Upper lobe of right lung (tissue), 1 donor: Measurements from ENCODE around the gene DTNB. TPM values are rescaled to one million over a fixed set of nuclear protein-coding genes. Genes with fewer than 3 reads are reported as not detected.
"Not testable (repeated sequence)": the region's sequence is repeated elsewhere in the genome, so short reads cannot be mapped to it uniquely, and the experiment has no call there.

Source experiments
- ATAC-seq: fragments of 200-7000 bp; cut with Tn5 transposase; one replicate; pipeline ENCODE4 v1.9.1; 2020; ENCODE audit warnings: mild to moderate bottlenecking, moderate library complexity
- DNase-seq: peaks from one replicate; pipeline ENCODE4 v3.0.0-alpha.2; 2020
- H3K27ac ChIP-seq: fragments of 200-600 bp; one replicate; pipeline ENCODE4 v1.8.0; 2022
- H3K27me3 ChIP-seq: fragments of 200-600 bp; one replicate; pipeline ENCODE4 v1.8.0; 2022; ENCODE audit warnings: mild to moderate bottlenecking
- H3K36me3 ChIP-seq: fragments of 200-600 bp; one replicate; pipeline ENCODE4 v1.8.0; 2022
- H3K4me1 ChIP-seq: fragments of 200-600 bp; one replicate; pipeline ENCODE4 v1.8.0; 2022
- H3K4me3 ChIP-seq: fragments of 200-600 bp; one replicate; pipeline ENCODE4 v1.8.0; 2022; ENCODE audit warnings: mild to moderate bottlenecking
- H3K9me3 ChIP-seq: fragments of 200-600 bp; one replicate; pipeline ENCODE4 v1.8.0; 2022
- intact Hi-C: fragments of 100-400 bp; cut with DNase I; formaldehyde crosslinking; loops from one replicate; pipeline ENCODE4 v1.11.0; 2022
- total RNA-seq: library from RNA; stranded (reverse); fragmentation: NEBNext Ultra II Directional; extraction: Animal tissue kit (Norgen Biotek cat#: 25700); gene quantifications from one replicate; pipeline ENCODE4 v1.2.1, GENCODE V29; 2021
- TF ChIP-seq, protein P1 (sequence below): fragments of 200-600 bp; IDR thresholded peaks from one replicate; pipeline ENCODE4 v1.8.0; 2022; ENCODE audit warnings: antibody characterized with exemption
- donor health status: DM: no; HTN: yes; CAD: no; lungs with severe emphysema.

DTNB gene
- total RNA-seq, 1 donor from 2014 or later: 18.1 TPM

DNA sequence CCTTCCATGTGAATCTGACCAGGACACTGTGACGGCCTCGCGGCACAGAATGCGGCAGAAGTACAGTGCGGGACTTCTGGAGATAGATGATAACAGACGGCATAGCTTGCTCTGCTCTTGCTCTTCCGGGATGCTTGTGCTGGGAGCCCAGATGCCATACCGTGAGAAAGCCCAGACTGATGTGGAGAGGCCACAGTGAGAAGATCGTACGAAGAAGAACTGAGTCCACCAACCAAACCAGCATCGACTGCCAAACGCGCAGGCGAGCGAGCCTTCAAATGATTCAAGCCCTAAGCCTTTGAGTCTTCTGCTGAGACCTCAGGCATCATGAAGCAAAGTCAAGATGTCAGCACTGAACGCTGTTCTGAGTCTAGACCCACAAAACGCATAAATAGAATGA is 33.7 kb downstream of the DTNB start:
- Histone ChIP-seq H3K36me3 (no peaks in the 10 kb centered on the region), H3K9me3 (no peaks in the 10 kb centered on the region), H3K27me3 (no peaks in the 10 kb centered on the region), H3K4me3 (no peak overlapping the region), H3K4me1 (no peaks in the 10 kb centered on the region), H3K27ac (no peak overlapping the region)
- TF ChIP-seq, protein P1, sequence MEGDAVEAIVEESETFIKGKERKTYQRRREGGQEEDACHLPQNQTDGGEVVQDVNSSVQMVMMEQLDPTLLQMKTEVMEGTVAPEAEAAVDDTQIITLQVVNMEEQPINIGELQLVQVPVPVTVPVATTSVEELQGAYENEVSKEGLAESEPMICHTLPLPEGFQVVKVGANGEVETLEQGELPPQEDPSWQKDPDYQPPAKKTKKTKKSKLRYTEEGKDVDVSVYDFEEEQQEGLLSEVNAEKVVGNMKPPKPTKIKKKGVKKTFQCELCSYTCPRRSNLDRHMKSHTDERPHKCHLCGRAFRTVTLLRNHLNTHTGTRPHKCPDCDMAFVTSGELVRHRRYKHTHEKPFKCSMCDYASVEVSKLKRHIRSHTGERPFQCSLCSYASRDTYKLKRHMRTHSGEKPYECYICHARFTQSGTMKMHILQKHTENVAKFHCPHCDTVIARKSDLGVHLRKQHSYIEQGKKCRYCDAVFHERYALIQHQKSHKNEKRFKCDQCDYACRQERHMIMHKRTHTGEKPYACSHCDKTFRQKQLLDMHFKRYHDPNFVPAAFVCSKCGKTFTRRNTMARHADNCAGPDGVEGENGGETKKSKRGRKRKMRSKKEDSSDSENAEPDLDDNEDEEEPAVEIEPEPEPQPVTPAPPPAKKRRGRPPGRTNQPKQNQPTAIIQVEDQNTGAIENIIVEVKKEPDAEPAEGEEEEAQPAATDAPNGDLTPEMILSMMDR: no peak
- ATAC-seq (no peak), DNase-seq (no peak)
- intact Hi-C loops: no loop called here

DNA sequence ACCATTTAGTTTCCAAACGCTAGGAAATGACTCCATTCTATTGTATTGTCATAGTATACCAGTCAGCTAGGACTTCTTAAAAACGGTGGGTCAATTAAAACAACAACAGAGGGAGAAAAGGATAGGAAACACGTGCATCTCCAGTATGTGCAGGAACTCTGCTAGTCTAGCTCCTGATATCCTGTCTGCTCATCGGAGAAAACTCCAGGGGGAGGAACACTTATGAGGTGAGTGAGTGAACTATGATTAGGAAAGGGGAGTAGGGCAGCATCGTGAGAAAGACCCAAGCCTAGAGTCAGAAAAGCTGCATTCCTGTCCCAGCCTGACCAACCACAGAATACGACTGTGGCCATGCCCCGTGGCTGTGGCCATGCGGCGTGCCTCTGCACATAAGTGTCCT is 34.2 kb downstream of the DTNB start:
- DNase-seq (no peak), ATAC-seq (no peak)
- Histone ChIP-seq H3K4me1 (no peaks in the 10 kb centered on the region), H3K9me3 (no peaks in the 10 kb centered on the region), H3K36me3 (no peaks in the 10 kb centered on the region), H3K27ac (no peak overlapping the region), H3K4me3 (no peak overlapping the region), H3K27me3 (no peaks in the 10 kb centered on the region)
- intact Hi-C loops: no loop called here
- TF ChIP-seq, protein P1: no peak

GRCh38 chr2:25635797-25636196 is 37.6 kb downstream of the DTNB start:
- intact Hi-C loops: no loop called here
- no peaks in the 10 kb centered on the region for H3K9me3 ChIP-seq
- H3K4me1 ChIP-seq: no peaks in the 10 kb centered on the region

DNA sequence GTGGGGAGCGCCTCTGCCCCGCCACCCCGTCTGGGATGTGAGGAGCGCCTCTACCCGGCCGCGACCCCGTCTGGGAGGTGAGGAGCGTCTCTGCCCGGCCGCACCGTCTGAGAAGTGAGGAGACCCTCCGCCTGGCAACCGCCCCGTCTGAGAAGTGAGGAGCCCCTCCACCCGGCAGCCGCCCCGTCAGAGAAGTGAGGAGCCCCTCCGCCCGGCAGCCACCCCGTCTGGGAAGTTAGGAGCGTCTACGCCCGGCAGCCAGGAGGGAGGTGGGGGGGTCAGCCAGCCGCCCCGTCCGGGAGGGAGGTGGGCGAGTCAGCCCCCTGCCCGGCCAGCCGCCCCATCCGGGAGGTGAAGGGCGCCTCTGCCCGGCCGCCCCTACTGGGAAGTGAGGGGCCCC is 39.6 kb downstream of the DTNB start:
- H3K4me1 ChIP-seq, H3K36me3 ChIP-seq, H3K4me3 ChIP-seq, ATAC-seq, intact Hi-C loops, H3K27ac ChIP-seq, DNase-seq, H3K27me3 ChIP-seq, H3K9me3 ChIP-seq: not testable (repeated sequence)

More at GRCh38 chr2:25635797-25636196, 37.6 kb downstream of the DTNB start:
- DNase-seq (no peak), ATAC-seq (no peak)
- H3K27me3 ChIP-seq: no peaks in the 10 kb centered on the region
- TF ChIP-seq, protein P1: no peak
- H3K36me3 ChIP-seq: no peaks in the 10 kb centered on the region
- H3K27ac ChIP-seq: no peak overlapping the region
- H3K4me3 ChIP-seq: no peak overlapping the region

DNA sequence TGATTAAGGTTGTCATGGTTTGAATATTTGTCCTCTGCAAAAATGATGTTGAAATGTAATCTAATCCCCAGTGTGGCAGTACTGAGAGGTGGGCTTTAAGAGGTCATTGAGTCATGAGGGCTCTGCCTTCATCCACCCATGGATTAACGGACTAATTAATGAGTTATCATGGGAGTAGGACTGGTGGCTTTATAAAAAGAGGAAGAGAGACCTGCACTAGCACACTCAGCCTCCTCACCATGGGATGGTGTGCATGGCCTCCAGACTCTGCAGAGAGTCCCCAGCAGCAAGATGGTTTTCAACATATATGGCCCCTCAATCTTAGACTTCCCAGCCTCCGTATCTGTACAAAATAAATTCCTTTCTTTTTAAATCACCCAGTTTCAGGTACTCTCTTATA is 41.0 kb downstream of the DTNB start:
- intact Hi-C loops: no loop called here
- ATAC-seq: no peak
- no peak overlapping the region for H3K27ac ChIP-seq
- no peak for DNase-seq
- TF ChIP-seq, protein P1: no peak
- no peak overlapping the region for H3K4me3 ChIP-seq
- H3K4me1 ChIP-seq: no peaks in the 10 kb centered on the region
- no peaks in the 10 kb centered on the region for H3K36me3 ChIP-seq
- H3K9me3 ChIP-seq: no peaks in the 10 kb centered on the region
- no peaks in the 10 kb centered on the region for H3K27me3 ChIP-seq

GRCh38 chr2:25624635-25625034 is 48.7 kb downstream of the DTNB start:
- H3K4me1 ChIP-seq: no peaks in the 10 kb centered on the region
- H3K9me3 ChIP-seq: no peaks in the 10 kb centered on the region
- TF ChIP-seq, protein P1: no peak
- DNase-seq (no peak), ATAC-seq (no peak)
- no peaks in the 10 kb centered on the region for H3K27me3 ChIP-seq
- H3K27ac ChIP-seq: no peak overlapping the region
- peaks cover 17% of the 10 kb centered on the region for H3K36me3 ChIP-seq
- no peak overlapping the region for H3K4me3 ChIP-seq
- intact Hi-C loops: no loop called here
